Measurements from ENCODE around the gene GGN.

The GGN gene

DNA sequence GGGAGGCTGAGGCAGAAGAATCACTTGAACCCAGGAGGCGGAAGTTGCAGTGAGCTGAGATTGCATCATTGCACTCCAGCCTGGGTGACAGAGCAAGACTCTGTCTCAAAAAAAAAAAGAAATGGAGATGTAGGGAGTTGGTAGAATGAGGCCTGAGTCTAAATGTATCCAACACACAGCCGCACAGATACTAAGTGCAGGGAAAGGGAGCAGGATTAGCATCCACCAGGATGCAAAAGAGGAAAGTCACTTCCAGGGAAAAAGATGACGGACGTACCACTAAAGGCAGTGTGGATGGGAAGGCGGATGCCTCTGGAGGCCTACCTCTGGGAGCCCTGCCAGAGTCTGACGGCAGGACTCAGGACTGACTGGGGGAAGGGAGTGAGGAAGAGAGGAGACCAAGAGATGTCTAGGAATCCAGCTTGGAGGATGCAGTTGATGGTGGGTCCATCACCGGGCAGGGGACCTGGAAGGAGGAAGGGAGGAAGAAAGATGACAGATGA lies 21.8 kb upstream of the GGN start:
- TF ChIP-seq POLR2A (IDR thresholded peaks at IDR 0.05; ENCODE audit: low read depth, low read length) (no peak), POLR2AphosphoS5 (IDR thresholded peaks at IDR 0.05; ENCODE audit: low read depth, low read length) (no peak), TAF1 (IDR thresholded peaks at IDR 0.05; ENCODE audit: borderline replicate concordance, low read depth, low read length) (no peak)
- FAIRE-seq (no peak), DNase-seq (ENCODE audit: insufficient read length) (no peak)

DNA sequence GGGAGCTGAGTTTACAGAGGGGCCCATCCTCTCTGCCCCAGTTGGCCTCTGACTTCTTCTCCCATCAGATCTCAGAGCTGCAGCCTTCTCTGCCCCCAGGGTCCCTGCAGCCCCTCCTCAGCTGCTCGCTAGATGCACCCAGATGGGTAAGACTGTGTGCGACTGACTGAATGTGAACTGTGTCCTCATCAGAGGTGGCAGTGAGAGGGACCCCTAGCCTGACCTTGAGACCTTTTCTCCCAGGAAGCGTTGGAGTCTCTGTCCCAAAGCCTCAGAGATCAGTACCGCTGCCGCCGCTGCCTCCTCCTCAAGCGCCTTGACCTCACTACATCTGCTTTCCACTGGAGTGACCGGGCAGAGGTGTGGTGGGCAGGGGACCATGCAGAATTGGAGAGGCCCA lies 17.4 kb upstream of the GGN start:
- DNase-seq (ENCODE audit: insufficient read length) (no peak), FAIRE-seq (no peak)

DNA sequence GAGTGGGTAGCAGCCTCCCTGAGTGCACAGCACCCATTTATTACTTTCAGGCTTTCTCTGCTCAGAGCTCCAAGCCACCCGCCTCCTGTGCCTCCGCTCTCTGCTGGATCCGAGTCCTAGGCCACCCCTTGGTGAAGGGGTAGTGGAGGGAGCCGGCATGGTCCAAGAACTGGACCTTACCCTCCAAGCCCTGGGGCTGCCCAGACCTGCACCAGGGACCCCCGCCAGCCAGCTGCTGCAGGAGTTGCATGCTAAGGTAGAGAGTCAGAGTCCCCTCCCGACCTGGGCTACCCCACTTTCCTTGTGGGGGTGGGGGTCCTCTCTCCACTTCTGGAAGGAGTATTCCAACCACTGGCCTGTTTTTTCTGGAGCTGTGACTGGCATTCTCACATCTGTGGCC lies 17.0 kb upstream of the GGN start:
- no peak for FAIRE-seq
- no peak for TF ChIP-seq POLR2AphosphoS5 (IDR thresholded peaks at IDR 0.05; ENCODE audit: low read depth, low read length)
- no peak for TF ChIP-seq TAF1 (IDR thresholded peaks at IDR 0.05; ENCODE audit: borderline replicate concordance, low read depth, low read length)
- TF ChIP-seq POLR2A (IDR thresholded peaks at IDR 0.05; ENCODE audit: low read depth, low read length): no peak
- DNase-seq (ENCODE audit: insufficient read length): no peak

More for the DNA sequence above, 17.4 kb upstream of the GGN start:
- TF ChIP-seq TAF1 (IDR thresholded peaks at IDR 0.05; ENCODE audit: borderline replicate concordance, low read depth, low read length) (no peak), POLR2A (IDR thresholded peaks at IDR 0.05; ENCODE audit: low read depth, low read length) (no peak), POLR2AphosphoS5 (IDR thresholded peaks at IDR 0.05; ENCODE audit: low read depth, low read length) (no peak)

DNA sequence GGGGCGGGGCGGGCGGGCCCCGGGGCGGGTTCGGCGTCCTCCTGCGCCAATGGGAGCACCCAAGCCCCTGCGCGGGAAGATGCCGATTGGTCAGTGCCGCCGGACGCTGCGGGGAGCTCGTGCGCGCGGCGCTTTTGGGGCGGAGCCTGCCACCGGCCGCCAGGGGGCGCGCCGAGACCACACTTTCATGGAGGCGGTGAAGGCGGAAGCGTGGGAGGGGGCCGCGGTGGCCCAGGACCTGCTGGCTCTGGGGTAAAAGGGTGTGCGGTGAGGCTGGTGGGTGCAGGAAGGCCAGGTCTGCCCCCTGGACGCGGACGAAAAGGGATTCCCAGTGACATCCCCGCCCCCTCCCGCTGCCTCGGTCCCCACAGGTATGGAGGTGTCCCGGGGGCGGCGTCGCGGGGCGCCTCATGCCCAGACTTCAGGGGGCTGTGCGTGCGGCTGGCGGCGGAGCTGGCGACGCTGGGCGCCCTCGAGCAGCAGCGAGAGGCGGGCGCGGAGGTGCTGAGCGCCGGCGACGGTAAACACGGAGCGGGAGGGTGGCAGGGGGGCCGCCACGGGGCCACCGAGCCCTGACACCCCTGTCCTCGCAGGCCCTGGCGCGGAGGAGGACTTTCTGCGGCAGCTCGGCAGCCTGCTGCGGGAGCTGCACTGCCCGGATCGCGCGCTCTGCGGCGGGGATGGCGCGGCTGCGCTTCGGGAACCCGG lies 15.3 kb upstream of the GGN start, which contains the start of gene FAM98C:
Gene FAM98C, plus strand, starts transcription at position 127 of the 708 bp plus-strand sequence. Its CDS starts 61 bp downstream, at position 188.
- TF ChIP-seq POLR2A (IDR thresholded peaks at IDR 0.05; ENCODE audit: low read depth, low read length): peak; percentile 43; the same call in 1 of the 2 replicates
- no peak for TF ChIP-seq POLR2AphosphoS5 (IDR thresholded peaks at IDR 0.05; ENCODE audit: low read depth, low read length)
- TF ChIP-seq TAF1 (IDR thresholded peaks at IDR 0.05; ENCODE audit: borderline replicate concordance, low read depth, low read length): no peak
- peak; percentile 88 for FAIRE-seq
- peak; percentile 100 for DNase-seq (ENCODE audit: insufficient read length)

DNA sequence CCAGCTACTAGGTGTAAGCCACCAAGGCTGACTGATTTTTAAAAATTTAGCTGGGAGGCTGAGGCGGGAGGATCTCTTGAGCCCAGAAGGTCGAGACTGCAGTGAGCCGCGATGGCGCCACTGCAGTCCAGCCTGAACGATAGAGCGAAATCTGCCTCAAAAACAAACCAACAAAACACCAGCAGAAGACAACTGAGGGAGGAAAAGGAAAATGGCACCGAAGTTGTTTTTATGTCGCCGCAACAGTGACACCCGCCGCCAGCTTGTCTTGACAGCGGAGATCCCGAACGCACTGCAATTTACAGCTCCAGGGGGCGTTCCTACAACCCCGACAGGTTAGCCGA lies 14.8 kb upstream of the GGN start:
- DNase-seq (ENCODE audit: insufficient read length): no peak
- no peak for FAIRE-seq
- TF ChIP-seq TAF1 (IDR thresholded peaks at IDR 0.05; ENCODE audit: borderline replicate concordance, low read depth, low read length) (no peak), POLR2AphosphoS5 (IDR thresholded peaks at IDR 0.05; ENCODE audit: low read depth, low read length) (no peak), POLR2A (IDR thresholded peaks at IDR 0.05; ENCODE audit: low read depth, low read length) (no peak)

DNA sequence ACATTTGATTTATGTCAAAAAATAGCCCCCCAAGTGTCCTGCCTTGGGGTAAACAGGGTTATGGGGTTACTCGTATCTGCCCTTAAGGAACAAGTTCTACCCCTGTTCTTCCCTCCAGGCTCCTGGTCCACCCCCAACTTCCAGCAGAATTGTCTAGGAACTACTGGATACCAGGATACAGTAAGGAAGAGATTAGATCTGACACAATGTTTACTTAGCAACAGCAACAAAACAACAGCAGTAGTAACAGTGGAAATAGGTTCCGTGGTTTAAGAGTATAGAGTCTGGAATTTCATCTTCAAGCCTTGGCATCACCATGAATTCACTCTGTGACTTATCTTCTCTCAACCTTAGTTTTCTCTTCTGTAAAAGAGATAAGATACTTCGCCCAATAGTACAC lies 13.3 kb upstream of the GGN start:
- no peak for TF ChIP-seq POLR2AphosphoS5 (IDR thresholded peaks at IDR 0.05; ENCODE audit: low read depth, low read length)
- TF ChIP-seq POLR2A (IDR thresholded peaks at IDR 0.05; ENCODE audit: low read depth, low read length): no peak
- TF ChIP-seq TAF1 (IDR thresholded peaks at IDR 0.05; ENCODE audit: borderline replicate concordance, low read depth, low read length): no peak
- DNase-seq (ENCODE audit: insufficient read length): no peak
- no peak for FAIRE-seq

DNA sequence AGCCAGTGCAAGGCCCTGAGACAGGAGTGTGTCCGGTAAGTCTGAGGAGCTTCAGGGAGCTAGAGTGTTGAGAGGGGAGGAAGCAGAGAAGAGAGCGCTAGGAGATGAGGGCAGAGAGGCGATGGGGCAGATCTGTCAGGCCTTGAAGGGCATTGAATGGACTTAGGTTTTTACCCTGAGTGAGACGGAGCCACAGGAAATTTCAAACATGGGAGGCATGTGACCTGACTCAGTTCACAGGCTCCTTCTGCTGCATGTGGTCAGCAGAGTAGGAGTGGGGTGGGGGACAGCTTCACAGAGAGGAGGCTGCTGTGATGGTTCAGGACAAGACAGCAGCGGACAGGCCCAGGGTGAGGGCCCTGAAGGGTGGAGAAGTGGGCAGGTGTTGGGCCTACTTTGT lies 12.5 kb upstream of the GGN start:
- FAIRE-seq: no peak
- TF ChIP-seq POLR2AphosphoS5 (IDR thresholded peaks at IDR 0.05; ENCODE audit: low read depth, low read length) (no peak), TAF1 (IDR thresholded peaks at IDR 0.05; ENCODE audit: borderline replicate concordance, low read depth, low read length) (no peak), POLR2A (IDR thresholded peaks at IDR 0.05; ENCODE audit: low read depth, low read length) (no peak)
- no peak for DNase-seq (ENCODE audit: insufficient read length)

DNA sequence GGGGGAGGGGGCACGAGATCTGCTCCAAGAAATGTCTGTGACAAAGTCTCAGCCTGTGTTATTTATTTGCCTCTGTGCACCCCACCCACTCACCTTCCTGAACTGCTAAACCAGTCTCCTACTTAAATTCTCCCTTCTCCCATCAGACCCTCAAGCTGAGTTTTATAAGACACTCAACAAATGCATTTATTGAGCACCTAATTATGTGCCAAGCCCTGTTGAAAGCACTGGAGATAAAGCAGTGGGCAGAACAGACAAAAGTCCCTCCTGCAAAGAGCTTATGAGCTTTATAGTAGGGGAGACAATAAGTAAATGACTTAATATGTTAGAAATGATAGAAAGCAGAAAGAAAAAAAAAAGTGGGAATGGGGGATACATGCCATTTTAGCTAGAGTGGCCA lies 11.7 kb upstream of the GGN start:
- FAIRE-seq: no peak
- DNase-seq (ENCODE audit: insufficient read length): no peak

DNA sequence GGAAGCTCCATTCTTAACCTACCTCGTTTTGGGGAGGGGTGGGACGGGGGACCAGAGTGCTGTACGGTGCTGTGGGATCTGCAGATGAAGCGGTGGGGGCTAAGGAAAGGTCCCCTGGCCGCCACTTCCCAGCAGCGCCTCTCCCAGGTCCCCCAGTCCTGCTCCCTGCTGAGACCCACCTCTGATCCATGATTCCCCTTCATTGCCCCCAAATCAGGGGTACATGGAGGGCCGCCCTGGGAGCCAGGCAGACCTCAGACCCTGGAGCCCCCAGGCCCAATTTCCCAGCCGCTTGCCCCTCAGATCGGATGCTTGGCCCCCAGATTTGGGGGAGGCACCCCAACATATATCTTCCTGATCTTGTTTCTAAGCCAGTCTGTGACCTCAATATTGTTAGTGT lies 11.2 kb upstream of the GGN start:
- FAIRE-seq: no peak
- no peak for DNase-seq (ENCODE audit: insufficient read length)
- TF ChIP-seq POLR2A (IDR thresholded peaks at IDR 0.05; ENCODE audit: low read depth, low read length) (no peak), TAF1 (IDR thresholded peaks at IDR 0.05; ENCODE audit: borderline replicate concordance, low read depth, low read length) (no peak), POLR2AphosphoS5 (IDR thresholded peaks at IDR 0.05; ENCODE audit: low read depth, low read length) (no peak)

More for the DNA sequence above, 11.7 kb upstream of the GGN start:
- no peak for TF ChIP-seq POLR2A (IDR thresholded peaks at IDR 0.05; ENCODE audit: low read depth, low read length)
- TF ChIP-seq POLR2AphosphoS5 (IDR thresholded peaks at IDR 0.05; ENCODE audit: low read depth, low read length): no peak
- TF ChIP-seq TAF1 (IDR thresholded peaks at IDR 0.05; ENCODE audit: borderline replicate concordance, low read depth, low read length): no peak

DNA sequence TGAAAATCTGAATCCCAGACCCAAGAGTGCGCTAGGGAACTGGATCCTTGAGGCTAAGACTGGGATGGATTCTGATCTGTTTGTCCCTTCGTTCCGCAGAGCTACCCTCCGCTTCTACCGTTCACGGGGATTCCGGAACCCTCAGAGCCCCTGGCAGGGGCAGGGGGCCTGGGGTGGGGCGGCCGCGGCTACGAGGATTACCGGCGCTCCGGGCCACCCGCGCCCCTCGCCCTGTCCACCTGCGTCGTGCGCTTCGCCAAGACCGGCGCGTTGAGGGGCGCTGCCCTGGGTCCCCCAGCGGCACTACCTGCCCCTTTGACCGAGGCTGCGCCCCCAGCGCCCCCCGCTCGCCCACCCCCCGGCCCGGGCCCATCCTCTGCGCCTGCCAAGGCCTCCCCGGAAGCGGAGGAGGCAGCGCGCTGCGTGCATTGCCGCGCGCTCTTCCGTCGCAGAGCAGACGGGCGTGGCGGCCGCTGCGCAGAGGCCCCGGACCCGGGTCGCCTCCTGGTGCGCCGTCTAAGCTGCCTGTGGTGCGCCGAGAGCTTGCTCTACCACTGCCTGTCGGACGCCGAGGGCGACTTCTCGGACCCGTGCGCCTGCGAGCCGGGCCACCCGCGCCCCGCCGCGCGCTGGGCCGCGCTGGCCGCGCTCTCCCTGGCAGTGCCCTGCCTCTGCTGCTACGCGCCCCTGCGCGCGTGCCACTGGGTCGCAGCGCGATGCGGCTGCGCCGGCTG lies 7.7 kb upstream of the GGN start:
- DNase-seq (ENCODE audit: insufficient read length) (peak; percentile 56), FAIRE-seq (no peak)
- peak; percentile 54; the same call in 1 of the 2 replicates for TF ChIP-seq POLR2A (IDR thresholded peaks at IDR 0.05; ENCODE audit: low read depth, low read length)
- peak; percentile 33; the same call in 1 of the 2 replicates for TF ChIP-seq POLR2AphosphoS5 (IDR thresholded peaks at IDR 0.05; ENCODE audit: low read depth, low read length)
- no peak for TF ChIP-seq TAF1 (IDR thresholded peaks at IDR 0.05; ENCODE audit: borderline replicate concordance, low read depth, low read length)

DNA sequence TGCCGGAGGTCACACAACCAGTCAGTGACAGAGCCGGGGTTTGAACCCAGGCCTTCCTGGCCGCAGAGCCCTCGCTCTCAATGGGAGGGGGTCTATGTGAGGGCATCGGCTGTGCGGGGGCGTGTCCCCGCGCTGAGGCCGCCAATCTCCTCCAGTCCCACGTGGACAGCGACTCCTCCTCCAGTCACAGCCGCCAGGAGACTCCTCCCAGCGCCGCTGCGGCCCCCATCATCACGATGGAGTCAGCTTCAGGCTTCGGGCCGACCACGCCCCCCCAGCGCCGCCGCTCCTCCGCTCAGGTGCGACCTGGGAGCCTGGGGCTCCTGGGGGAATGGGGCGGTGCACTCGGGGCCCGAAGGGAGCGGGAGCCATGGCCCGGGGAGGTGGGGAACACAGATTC lies 6.7 kb upstream of the GGN start:
- no peak for FAIRE-seq
- TF ChIP-seq TAF1 (IDR thresholded peaks at IDR 0.05; ENCODE audit: borderline replicate concordance, low read depth, low read length): no peak
- DNase-seq (ENCODE audit: insufficient read length): peak; percentile 61

Measured in GM12892 (cell line).